Colonic mucosa (tissue), 4 donors: Measurements from ENCODE around the gene CA10. TPM values are rescaled to one million over a fixed set of nuclear protein-coding genes. Genes with fewer than 3 reads are reported as not detected.

Source experiments
- DNase-seq: peaks from one replicate; pipeline ENCODE4 v3.0.0-alpha.2; 2020
- H3K27ac ChIP-seq: fragments of 200-600 bp; one replicate; pipeline ENCODE4 v1.8.0; 2021
- H3K27me3 ChIP-seq: fragments of 200-600 bp; one replicate; pipeline ENCODE4 v1.8.0; 2021
- H3K36me3 ChIP-seq: fragments of 200-600 bp; one replicate; pipeline ENCODE4 v1.8.0; 2021
- H3K4me1 ChIP-seq: fragments of 200-600 bp; one replicate; pipeline ENCODE4 v1.8.0; 2021; ENCODE audit warnings: mild to moderate bottlenecking
- H3K4me3 ChIP-seq: fragments of 200-600 bp; one replicate; pipeline ENCODE4 v1.8.0; 2021
- H3K9ac ChIP-seq, 2 donors: one replicate each; pipeline ENCODE4 v1.7.0; 2013; ENCODE audit warnings: control low read depth in 2 of 2, low read depth in 2 of 2, low read length in 2 of 2
- H3K9me3 ChIP-seq: fragments of 200-600 bp; one replicate; pipeline ENCODE4 v1.8.0; 2021
- intact Hi-C: fragments of 100-400 bp; cut with DNase I; formaldehyde crosslinking; loops from one replicate; pipeline ENCODE4 v1.14.1; 2022
- total RNA-seq, 2 donors: library from RNA; stranded (reverse); fragmentation: NEBNext Ultra II Directional in 1 of 2; extraction: Animal tissue kit (Norgen Biotek cat#: 25700) in 1 of 2; gene quantifications; one replicate each; pipeline ENCODE4 v1.2.1, GENCODE V29; 2021
- TF ChIP-seq, protein P1 (sequence below): fragments of 200-600 bp; IDR thresholded peaks from one replicate; pipeline ENCODE4 v1.8.0; 2022; ENCODE audit warnings: antibody characterized with exemption, mild to moderate bottlenecking
- donor health status: healthy.
- donor health status: DM: no; HTN: no; CAD: no.
- donor health status: DM: no; HTN: no; CAD: no.

Gene CA10
- total RNA-seq, 2 donors from 2014 or later, result 0.27 to 0.52 TPM

DNA sequence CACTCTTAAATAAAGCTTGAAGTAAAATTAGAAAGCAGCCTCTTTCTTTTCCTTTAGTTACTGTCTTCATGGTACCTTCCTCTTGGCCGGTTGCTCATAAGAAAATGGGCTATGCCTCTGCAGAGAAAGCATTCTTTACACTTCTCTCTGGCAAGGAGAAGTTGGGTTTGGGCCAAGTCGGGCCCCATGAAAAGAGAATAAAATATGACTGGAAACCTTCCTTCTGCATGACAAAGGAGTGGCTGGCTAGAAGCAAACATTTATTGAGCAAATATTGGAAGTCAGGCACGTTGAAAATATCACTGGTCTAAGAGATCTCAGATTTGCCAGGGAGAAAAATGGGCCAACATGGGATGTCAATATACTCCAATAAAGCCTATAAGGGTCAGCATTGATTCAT is 126.1 kb downstream of the CA10 start:
- H3K9ac ChIP-seq, result no peak overlapping the region
- DNase-seq, result peak; percentile 22
- H3K36me3 ChIP-seq, result no peaks in the 10 kb centered on the region
- no peaks in the 10 kb centered on the region for H3K9me3 ChIP-seq
- TF ChIP-seq, protein P1, sequence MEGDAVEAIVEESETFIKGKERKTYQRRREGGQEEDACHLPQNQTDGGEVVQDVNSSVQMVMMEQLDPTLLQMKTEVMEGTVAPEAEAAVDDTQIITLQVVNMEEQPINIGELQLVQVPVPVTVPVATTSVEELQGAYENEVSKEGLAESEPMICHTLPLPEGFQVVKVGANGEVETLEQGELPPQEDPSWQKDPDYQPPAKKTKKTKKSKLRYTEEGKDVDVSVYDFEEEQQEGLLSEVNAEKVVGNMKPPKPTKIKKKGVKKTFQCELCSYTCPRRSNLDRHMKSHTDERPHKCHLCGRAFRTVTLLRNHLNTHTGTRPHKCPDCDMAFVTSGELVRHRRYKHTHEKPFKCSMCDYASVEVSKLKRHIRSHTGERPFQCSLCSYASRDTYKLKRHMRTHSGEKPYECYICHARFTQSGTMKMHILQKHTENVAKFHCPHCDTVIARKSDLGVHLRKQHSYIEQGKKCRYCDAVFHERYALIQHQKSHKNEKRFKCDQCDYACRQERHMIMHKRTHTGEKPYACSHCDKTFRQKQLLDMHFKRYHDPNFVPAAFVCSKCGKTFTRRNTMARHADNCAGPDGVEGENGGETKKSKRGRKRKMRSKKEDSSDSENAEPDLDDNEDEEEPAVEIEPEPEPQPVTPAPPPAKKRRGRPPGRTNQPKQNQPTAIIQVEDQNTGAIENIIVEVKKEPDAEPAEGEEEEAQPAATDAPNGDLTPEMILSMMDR, result no peak
- no peaks in the 10 kb centered on the region for H3K27me3 ChIP-seq
- intact Hi-C loops, result no loop called here
- H3K4me1 ChIP-seq, result no peaks in the 10 kb centered on the region
- H3K27ac ChIP-seq, result no peak overlapping the region
- no peak overlapping the region for H3K4me3 ChIP-seq

DNA sequence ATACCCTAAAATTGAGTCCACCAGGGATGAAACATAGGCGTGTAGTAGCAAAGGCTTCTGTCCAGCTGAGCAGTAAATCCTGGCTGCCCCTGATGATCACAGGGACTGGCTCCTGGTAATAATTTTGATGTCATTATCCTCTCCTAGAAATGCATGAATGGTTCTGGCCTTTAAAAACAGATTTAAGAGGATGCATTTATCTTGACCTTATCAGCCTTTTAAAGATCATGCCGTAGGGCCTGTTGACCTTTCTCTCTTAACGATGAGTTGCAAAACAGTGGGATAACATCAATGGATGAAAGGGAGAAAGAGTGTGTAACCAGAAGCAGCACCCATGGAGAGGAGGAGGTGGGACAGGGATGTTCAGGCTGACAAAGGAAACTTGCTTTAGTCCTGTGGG is 128.5 kb downstream of the CA10 start:
- intact Hi-C loops, result no loop called here
- Histone ChIP-seq H3K9me3 (no peaks in the 10 kb centered on the region), H3K27me3 (no peaks in the 10 kb centered on the region), H3K27ac (no peak overlapping the region), H3K4me1 (no peaks in the 10 kb centered on the region), H3K36me3 (no peaks in the 10 kb centered on the region), H3K4me3 (no peak overlapping the region), H3K9ac (no peak overlapping the region)
- TF ChIP-seq, protein P1, result no peak
- no peak for DNase-seq

DNA sequence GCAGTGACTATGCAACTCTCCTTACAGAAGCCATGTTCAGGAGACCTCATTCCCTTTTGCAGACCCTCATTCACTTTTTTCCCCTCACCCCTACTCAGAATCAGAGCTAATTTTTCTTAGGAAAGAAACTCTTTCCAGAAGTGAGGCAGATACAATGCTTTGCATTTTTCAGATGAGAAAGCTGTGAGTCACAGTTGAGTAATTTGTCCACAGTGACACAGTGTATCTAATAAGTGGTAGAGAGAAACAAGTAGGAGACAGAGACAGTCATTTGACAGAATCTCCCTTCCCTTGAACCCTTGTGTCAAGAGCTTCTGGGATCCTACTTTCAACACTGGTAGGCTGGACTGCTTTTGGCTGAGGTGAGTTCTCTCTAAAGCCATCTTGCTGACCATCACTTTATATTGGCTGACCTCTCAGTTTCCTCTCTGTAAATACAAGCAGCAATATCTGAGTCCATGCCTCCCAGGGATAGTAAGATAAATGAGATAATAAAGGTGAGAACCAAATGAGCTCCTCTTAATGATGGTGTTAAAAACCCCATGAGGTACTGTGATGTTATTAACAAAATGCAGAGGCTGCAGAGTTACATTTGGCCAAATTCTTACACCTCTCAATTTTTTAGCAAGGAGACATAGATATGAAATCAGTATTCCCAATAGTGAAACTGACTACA is 130.8 kb downstream of the CA10 start:
- intact Hi-C loops, result no loop called here
- no peak for DNase-seq
- Histone ChIP-seq H3K4me1 (no peaks in the 10 kb centered on the region), H3K9ac (no peak overlapping the region), H3K27me3 (no peaks in the 10 kb centered on the region), H3K4me3 (no peak overlapping the region), H3K9me3 (no peaks in the 10 kb centered on the region), H3K27ac (no peak overlapping the region), H3K36me3 (no peaks in the 10 kb centered on the region)
- TF ChIP-seq, protein P1, result no peak

DNA sequence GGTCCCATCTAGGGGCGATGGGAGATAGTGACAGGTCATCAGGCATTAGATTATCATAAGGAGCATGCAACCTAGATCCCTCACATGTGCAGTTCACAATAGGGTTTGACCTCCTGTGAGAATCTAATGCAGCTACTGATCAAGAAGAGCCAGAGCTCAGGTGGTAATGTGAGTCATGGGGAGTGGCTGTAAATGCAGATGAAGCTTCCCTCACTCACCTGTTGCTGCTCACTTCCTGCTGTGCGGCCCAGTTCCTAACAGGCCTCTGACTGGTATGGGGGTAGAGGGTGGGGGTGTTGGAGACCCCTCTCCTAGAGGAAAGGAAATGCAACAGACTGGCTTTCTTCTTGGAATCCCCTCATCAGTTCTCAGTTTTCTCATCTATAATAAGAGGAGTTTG is 131.4 kb downstream of the CA10 start:
- Histone ChIP-seq H3K9me3 (no peaks in the 10 kb centered on the region), H3K27me3 (no peaks in the 10 kb centered on the region), H3K36me3 (no peaks in the 10 kb centered on the region), H3K9ac (no peak overlapping the region), H3K4me3 (no peak overlapping the region), H3K4me1 (no peaks in the 10 kb centered on the region), H3K27ac (no peak overlapping the region)
- intact Hi-C loops, result no loop called here
- no peak for DNase-seq
- TF ChIP-seq, protein P1, result no peak

DNA sequence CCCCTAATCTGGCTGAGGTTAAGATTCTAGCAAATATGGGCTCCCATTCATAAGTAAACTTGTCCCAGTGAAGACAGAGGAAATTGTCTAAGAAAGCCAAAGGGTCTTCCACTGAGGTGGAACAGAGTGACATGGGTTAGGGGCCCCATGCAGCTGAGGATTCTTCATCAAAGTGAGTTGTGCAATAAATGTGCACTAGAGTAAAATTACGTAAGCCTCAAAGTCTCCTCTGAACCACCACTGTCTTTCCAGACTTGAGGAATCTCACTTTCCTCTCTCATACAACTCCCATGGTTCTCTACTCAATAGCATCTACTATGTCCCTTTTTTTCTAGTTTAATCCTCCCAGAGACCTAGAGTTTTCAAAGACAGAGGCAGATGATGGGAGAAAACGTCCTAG is 132.4 kb downstream of the CA10 start:
- intact Hi-C loops, result no loop called here
- DNase-seq, result no peak
- no peak overlapping the region for H3K4me3 ChIP-seq
- H3K9ac ChIP-seq, result no peak overlapping the region
- H3K4me1 ChIP-seq, result no peaks in the 10 kb centered on the region
- no peaks in the 10 kb centered on the region for H3K27me3 ChIP-seq
- no peaks in the 10 kb centered on the region for H3K36me3 ChIP-seq
- TF ChIP-seq, protein P1, result no peak
- no peaks in the 10 kb centered on the region for H3K9me3 ChIP-seq
- no peak overlapping the region for H3K27ac ChIP-seq
